ENCODE data around the gene FAM240B. TPM values are rescaled to one million over a fixed set of nuclear protein-coding genes. Genes with fewer than 3 reads are reported as not detected.
A peak's percentile ranks its signal among the peaks of the same experiment; 100 is the strongest.

FAM240B gene
- total and polyA plus RNA-seq, 4 experiments from 2014 or later, result not detected

- no peaks in the 10 kb centered on the region for H3K36me3 Mint-ChIP-seq
- CTCF ChIA-PET (ENCODE audit: partially characterized antibody), result interaction anchor here (1.3 kb wide), 1 partner anchor 48 kb away, joined by 3 read pairs; no protein-coding TSS in a partner anchor
- no peaks in the 10 kb centered on the region for H3K9me3 Mint-ChIP-seq
- POLR2A ChIA-PET (ENCODE audit: partially characterized antibody), result no interaction called here
- H3K4me1 Mint-ChIP-seq, result peaks cover 1 to 8% (median 6%) of the 10 kb centered on the region in 4 donors
- intact Hi-C loops (cut with micrococcal nuclease), result loop anchor here (5.0 kb wide), 1 partner anchor 298 kb away; no protein-coding TSS in a partner anchor
- no peak overlapping the region for H3K4me3 Mint-ChIP-seq
- DNase-seq, result no peak
- Histone ChIP-seq H3K4me3 (ENCODE audit: low read length in 2 of 2) (no peak overlapping the region), H3K27ac (ENCODE audit: low read depth, low read length) (no peak overlapping the region), H3K36me3 (ENCODE audit: insufficient read depth, low read length) (no peaks in the 10 kb centered on the region), H3K27me3 (ENCODE audit: insufficient read depth, low read length) (no peaks in the 10 kb centered on the region), H3K4me1 (ENCODE audit: insufficient read depth, low read length) (no peaks in the 10 kb centered on the region), H3K9me3 (ENCODE audit: control insufficient read depth in 1 of 2, low read length in 2 of 2) (no peaks in the 10 kb centered on the region)
- peak overlapping the region in 1 of 7 donors; percentile 37 for H3K27ac Mint-ChIP-seq
- peaks cover 3 to 7% of the 10 kb centered on the region in 2 donors for H3K27me3 Mint-ChIP-seq
Measured at GRCh38 chr9:38670542-38671371, 49.2 kb downstream of the FAM240B start.

DNA sequence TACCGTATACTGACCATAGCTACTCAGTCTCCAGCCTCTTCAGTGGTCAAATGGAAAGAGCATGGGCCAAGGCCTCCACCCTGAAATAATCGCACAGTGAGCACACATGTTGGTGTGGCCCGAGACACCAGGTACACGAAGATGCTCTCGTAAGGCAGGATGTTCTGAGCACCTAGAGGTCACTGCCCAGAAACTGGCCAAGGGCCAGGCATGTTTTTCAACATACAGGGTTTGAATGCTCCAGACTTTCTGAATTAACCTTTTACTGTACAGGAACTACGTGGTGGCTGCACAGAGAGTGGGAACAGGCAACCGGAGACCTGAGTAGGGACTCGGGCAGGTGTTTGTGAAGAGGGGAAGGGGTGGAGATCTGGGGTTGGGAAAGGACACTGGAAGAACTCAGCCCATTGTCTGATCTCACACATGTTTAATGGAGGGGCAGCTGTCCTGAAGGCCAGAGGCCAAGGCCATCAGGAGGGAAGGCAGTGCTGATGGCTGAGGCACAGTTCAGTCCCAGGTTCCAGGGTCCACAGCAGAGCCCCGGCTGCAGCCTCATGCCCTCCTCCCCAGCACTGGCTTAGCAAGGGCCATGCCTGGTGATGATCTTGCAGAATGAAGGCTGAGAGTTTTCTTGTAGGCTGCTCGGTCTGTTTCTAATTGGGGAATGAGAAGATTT lies 51.0 kb downstream of the FAM240B start:
- no peak for DNase-seq
- intact Hi-C loops (cut with micrococcal nuclease), result no loop called here
- ChIA-PET POLR2A (ENCODE audit: partially characterized antibody) (no interaction called here), CTCF (ENCODE audit: partially characterized antibody) (no interaction called here)
- Mint-ChIP-seq H3K4me3 (no peak overlapping the region), H3K36me3 (no peaks in the 10 kb centered on the region), H3K27me3 (peaks cover 3 to 10% of the 10 kb centered on the region in 2 donors), H3K27ac (no peak overlapping the region), H3K4me1 (peaks cover 1 to 8% (median 6%) of the 10 kb centered on the region in 4 donors), H3K9me3 (no peaks in the 10 kb centered on the region)
- H3K27me3 ChIP-seq (ENCODE audit: insufficient read depth, low read length), result no peaks in the 10 kb centered on the region
- no peaks in the 10 kb centered on the region for H3K36me3 ChIP-seq (ENCODE audit: insufficient read depth, low read length)
- H3K4me1 ChIP-seq (ENCODE audit: insufficient read depth, low read length), result no peaks in the 10 kb centered on the region
- no peaks in the 10 kb centered on the region for H3K9me3 ChIP-seq (ENCODE audit: control insufficient read depth in 1 of 2, low read length in 2 of 2)
- H3K4me3 ChIP-seq (ENCODE audit: low read length in 2 of 2), result no peak overlapping the region
- H3K27ac ChIP-seq (ENCODE audit: low read depth, low read length), result no peak overlapping the region

GRCh38 chr9:38662763-38663593 lies 57.0 kb downstream of the FAM240B start:
- no peaks in the 10 kb centered on the region for H3K36me3 Mint-ChIP-seq
- H3K4me1 Mint-ChIP-seq, result no peaks in the 10 kb centered on the region
- peaks cover 4% of the 10 kb centered on the region for H3K27me3 ChIP-seq (ENCODE audit: insufficient read depth, low read length)
- no peaks in the 10 kb centered on the region for H3K36me3 ChIP-seq (ENCODE audit: insufficient read depth, low read length)
- H3K4me3 ChIP-seq (ENCODE audit: low read length in 2 of 2), result no peak overlapping the region
- intact Hi-C loops (cut with micrococcal nuclease), result no loop called here
- ChIA-PET POLR2A (ENCODE audit: partially characterized antibody) (no interaction called here), CTCF (ENCODE audit: partially characterized antibody) (no interaction called here)
- H3K27me3 Mint-ChIP-seq, result peaks cover 7 to 17% of the 10 kb centered on the region in 2 donors
- H3K9me3 ChIP-seq (ENCODE audit: control insufficient read depth in 1 of 2, low read length in 2 of 2), result no peaks in the 10 kb centered on the region
- no peaks in the 10 kb centered on the region for H3K4me1 ChIP-seq (ENCODE audit: insufficient read depth, low read length)
- no peak overlapping the region for H3K27ac Mint-ChIP-seq
- H3K4me3 Mint-ChIP-seq, result no peak overlapping the region
- H3K27ac ChIP-seq (ENCODE audit: low read depth, low read length), result no peak overlapping the region
- DNase-seq, result no peak
- no peaks in the 10 kb centered on the region for H3K9me3 Mint-ChIP-seq

DNA sequence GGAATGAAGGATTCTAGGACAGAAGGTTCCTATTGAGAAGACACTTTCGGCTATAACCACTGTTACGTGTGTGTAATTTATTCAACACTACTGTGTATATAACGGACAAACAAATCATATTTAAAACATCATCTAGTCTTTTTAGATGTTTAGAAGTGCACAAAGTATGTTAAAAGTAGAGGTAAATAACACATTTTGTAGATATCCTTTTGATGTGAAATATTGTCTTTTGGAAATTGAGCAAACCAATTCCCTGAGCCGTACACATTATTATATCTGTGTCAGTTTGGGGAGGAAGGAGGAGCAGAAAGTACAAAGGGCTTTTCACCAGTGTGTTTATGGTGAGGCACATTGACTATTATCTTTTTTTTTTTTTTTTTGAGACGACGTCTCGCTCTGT lies 60.4 kb downstream of the FAM240B start:
- ChIA-PET CTCF (ENCODE audit: partially characterized antibody) (no interaction called here), POLR2A (ENCODE audit: partially characterized antibody) (no interaction called here)
- Histone ChIP-seq H3K36me3 (ENCODE audit: insufficient read depth, low read length) (no peaks in the 10 kb centered on the region), H3K4me3 (ENCODE audit: low read length in 2 of 2) (no peak overlapping the region), H3K4me1 (ENCODE audit: insufficient read depth, low read length) (no peaks in the 10 kb centered on the region), H3K27me3 (ENCODE audit: insufficient read depth, low read length) (peaks cover 4% of the 10 kb centered on the region), H3K27ac (ENCODE audit: low read depth, low read length) (no peak overlapping the region), H3K9me3 (ENCODE audit: control insufficient read depth in 1 of 2, low read length in 2 of 2) (no peaks in the 10 kb centered on the region)
- Mint-ChIP-seq H3K9me3 (no peaks in the 10 kb centered on the region), H3K36me3 (no peaks in the 10 kb centered on the region), H3K4me3 (no peak overlapping the region), H3K4me1 (no peaks in the 10 kb centered on the region), H3K27me3 (peaks cover 12 to 21% of the 10 kb centered on the region in 2 donors), H3K27ac (no peak overlapping the region)
- intact Hi-C loops (cut with micrococcal nuclease), result no loop called here
- no peak for DNase-seq

- peaks cover 10 to 21% of the 10 kb centered on the region in 2 donors for H3K27me3 Mint-ChIP-seq
- intact Hi-C loops (cut with micrococcal nuclease), result no loop called here
Measured at GRCh38 chr9:38656896-38657295, 63.0 kb downstream of the FAM240B start.

GRCh38 chr9:38652486-38652885 lies 67.4 kb downstream of the FAM240B start:
- DNase-seq, result no peak
- no peaks in the 10 kb centered on the region for H3K4me1 ChIP-seq (ENCODE audit: insufficient read depth, low read length)
- H3K4me3 Mint-ChIP-seq, result no peak overlapping the region
- no peaks in the 10 kb centered on the region for H3K27me3 ChIP-seq (ENCODE audit: insufficient read depth, low read length)
- H3K36me3 ChIP-seq (ENCODE audit: insufficient read depth, low read length), result no peaks in the 10 kb centered on the region
- ChIA-PET POLR2A (ENCODE audit: partially characterized antibody) (no interaction called here), CTCF (ENCODE audit: partially characterized antibody) (interaction anchor here (1.1 kb wide), 1 partner anchor 32 kb away, joined by 3 read pairs; the partner anchor contains the start of gene ANKRD18A)
- intact Hi-C loops (cut with micrococcal nuclease), result no loop called here
- H3K27ac Mint-ChIP-seq, result no peak overlapping the region
- no peaks in the 10 kb centered on the region for H3K4me1 Mint-ChIP-seq
- H3K9me3 Mint-ChIP-seq, result no peaks in the 10 kb centered on the region
- no peaks in the 10 kb centered on the region for H3K9me3 ChIP-seq (ENCODE audit: control insufficient read depth in 1 of 2, low read length in 2 of 2)
- no peak overlapping the region for H3K27ac ChIP-seq (ENCODE audit: low read depth, low read length)
- peaks cover 9 to 17% of the 10 kb centered on the region in 2 donors for H3K27me3 Mint-ChIP-seq
- no peak overlapping the region for H3K4me3 ChIP-seq (ENCODE audit: low read length in 2 of 2)
- no peaks in the 10 kb centered on the region for H3K36me3 Mint-ChIP-seq

More at GRCh38 chr9:38656896-38657295, 63.0 kb downstream of the FAM240B start:
- no peaks in the 10 kb centered on the region for H3K9me3 Mint-ChIP-seq
- H3K27ac Mint-ChIP-seq, result no peak overlapping the region
- ChIA-PET CTCF (ENCODE audit: partially characterized antibody) (no interaction called here), POLR2A (ENCODE audit: partially characterized antibody) (no interaction called here)
- Histone ChIP-seq H3K4me1 (ENCODE audit: insufficient read depth, low read length) (no peaks in the 10 kb centered on the region), H3K4me3 (ENCODE audit: low read length in 2 of 2) (no peak overlapping the region), H3K9me3 (ENCODE audit: control insufficient read depth in 1 of 2, low read length in 2 of 2) (no peaks in the 10 kb centered on the region), H3K27ac (ENCODE audit: low read depth, low read length) (no peak overlapping the region), H3K27me3 (ENCODE audit: insufficient read depth, low read length) (no peaks in the 10 kb centered on the region), H3K36me3 (ENCODE audit: insufficient read depth, low read length) (no peaks in the 10 kb centered on the region)
- DNase-seq, result no peak
- H3K4me3 Mint-ChIP-seq, result no peak overlapping the region
- no peaks in the 10 kb centered on the region for H3K4me1 Mint-ChIP-seq
- no peaks in the 10 kb centered on the region for H3K36me3 Mint-ChIP-seq

DNA sequence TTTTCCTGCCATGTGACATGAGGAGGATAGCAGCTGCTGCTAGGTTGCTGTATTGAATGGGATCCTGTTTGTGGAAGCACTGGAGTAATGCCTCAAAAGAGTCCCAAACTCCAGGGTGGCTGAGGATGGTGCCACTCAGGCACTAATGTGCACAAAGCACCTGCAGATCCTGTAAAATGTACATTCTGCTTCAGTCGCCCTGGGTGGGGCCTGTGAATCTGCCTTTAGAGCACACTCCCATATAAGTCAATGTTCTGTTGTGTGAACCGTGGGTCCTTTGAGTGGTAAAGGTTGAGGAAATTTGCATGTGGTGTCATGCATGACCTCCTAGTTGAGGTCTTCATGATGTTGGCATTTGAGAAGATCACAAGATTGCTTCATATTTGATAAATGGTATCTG lies 67.9 kb downstream of the FAM240B start:
- H3K27ac ChIP-seq (ENCODE audit: low read depth, low read length), result no peak overlapping the region
- no peak for DNase-seq
- Mint-ChIP-seq H3K4me3 (no peak overlapping the region), H3K9me3 (no peaks in the 10 kb centered on the region), H3K4me1 (no peaks in the 10 kb centered on the region), H3K27ac (no peak overlapping the region), H3K27me3 (peaks cover 9 to 14% of the 10 kb centered on the region in 2 donors), H3K36me3 (no peaks in the 10 kb centered on the region)
- no peaks in the 10 kb centered on the region for H3K27me3 ChIP-seq (ENCODE audit: insufficient read depth, low read length)
- no peaks in the 10 kb centered on the region for H3K4me1 ChIP-seq (ENCODE audit: insufficient read depth, low read length)
- CTCF ChIA-PET (ENCODE audit: partially characterized antibody), result no interaction called here
- H3K9me3 ChIP-seq (ENCODE audit: control insufficient read depth in 1 of 2, low read length in 2 of 2), result no peaks in the 10 kb centered on the region
- POLR2A ChIA-PET (ENCODE audit: partially characterized antibody), result no interaction called here
- H3K4me3 ChIP-seq (ENCODE audit: low read length in 2 of 2), result no peak overlapping the region
- intact Hi-C loops (cut with micrococcal nuclease), result no loop called here
- H3K36me3 ChIP-seq (ENCODE audit: insufficient read depth, low read length), result no peaks in the 10 kb centered on the region

All from CD4-positive, alpha-beta memory T cell (primary cell).